H1 (cell line): ENCODE data around the gene IL18RAP. TPM values are rescaled to one million over a fixed set of nuclear protein-coding genes. Genes with fewer than 3 reads are reported as not detected.

Source experiments
- CTCF ChIA-PET: fragments of 300-600 bp; sonication (Branson Sonifier 250); formaldehyde crosslinking; loops from one replicate; lab custom pipeline; 2021; ENCODE audit not compliant: partially characterized antibody; lab: Charles Lee
- POLR2A ChIA-PET: fragments of 300-600 bp; sonication (Branson Sonifier 250); formaldehyde crosslinking; loops from one replicate; lab custom pipeline; 2021; ENCODE audit warnings: inconsistent platforms; ENCODE audit not compliant: partially characterized antibody; lab: Charles Lee
- DNase-seq, 2 experiments: peaks; one replicate each; pipeline versions ENCODE4 v3.0.0 to v3.0.0-alpha.2; 2010 to 2022; ENCODE audit warnings: low spot score in 2 of 2, low read depth in 1 of 2, mixed read lengths in 1 of 2
- FAIRE-seq: peaks from 2 replicates; lab custom pipeline; 2011; peaks lifted over from hg19 to GRCh38; lab: Jason Lieb, UNC
- H2AFZ ChIP-seq: 2 replicates; pipeline ENCODE4 v1.8.1; 2012; ENCODE audit warnings: low read length, inconsistent platforms
- H2AK5ac ChIP-seq: 2 replicates; pipeline ENCODE4 v1.6.1; 2013; ENCODE audit warnings: low read depth, low read length
- H2BK120ac ChIP-seq: replicated peaks from 2 replicates; pipeline ENCODE3; 2013; ENCODE audit warnings: low read depth, low read length, inconsistent platforms
- H2BK12ac ChIP-seq: 2 replicates; pipeline ENCODE4 v1.6.1; 2013; ENCODE audit warnings: low read depth, low read length
- H2BK15ac ChIP-seq: 2 replicates; pipeline ENCODE4 v1.6.1; 2013; ENCODE audit warnings: low read length
- H2BK20ac ChIP-seq: 2 replicates; pipeline ENCODE4 v1.6.1; 2013; ENCODE audit warnings: low read length
- H2BK5ac ChIP-seq: 2 replicates; pipeline ENCODE4 v1.6.1; 2013; ENCODE audit warnings: low read depth, low read length
- H3K14ac ChIP-seq: 2 replicates; pipeline ENCODE4 v1.6.1; 2013; ENCODE audit warnings: inconsistent platforms; ENCODE audit not compliant: insufficient read length
- H3K18ac ChIP-seq: 2 replicates; pipeline ENCODE4 v1.6.1; 2013; ENCODE audit warnings: low read length; ENCODE audit errors: extremely low read depth
- H3K23ac ChIP-seq: 2 replicates; pipeline ENCODE4 v1.6.1; 2013; ENCODE audit warnings: inconsistent platforms; ENCODE audit not compliant: insufficient read length
- H3K23me2 ChIP-seq: 2 replicates; pipeline ENCODE4 v1.6.1; 2013; ENCODE audit warnings: low read depth, low read length
- H3K27ac ChIP-seq: 2 replicates; pipeline ENCODE4 v1.6.1; 2011; ENCODE audit warnings: low read depth, low read length, inconsistent platforms
- H3K27me3 ChIP-seq, 4 experiments: replicated peaks in 1 of 4; 1 replicate in 1 of 4; 2 replicates in 3 of 4; pipeline versions ENCODE4 v1.6.1 to v1.8.1; 2011 to 2013; ENCODE audit warnings: low read length in 3 of 4, mild to moderate bottlenecking in 3 of 4, inconsistent platforms in 2 of 4, mixed read lengths in 2 of 4, moderate library complexity in 1 of 4; ENCODE audit not compliant: control insufficient read depth in 3 of 4, insufficient read depth in 3 of 4; ENCODE audit errors: extremely low read depth in 1 of 4
- H3K36me3 ChIP-seq, 4 experiments: 2 replicates each; pipeline versions ENCODE4 v1.6.1 to v1.8.1; 2011 to 2013; ENCODE audit warnings: mild to moderate bottlenecking in 4 of 4, low read length in 3 of 4, moderate library complexity in 2 of 4, control low read depth in 1 of 4, inconsistent platforms in 1 of 4; ENCODE audit not compliant: insufficient read depth in 4 of 4, control insufficient read depth in 2 of 4
- H3K4ac ChIP-seq: replicated peaks from 2 replicates; pipeline ENCODE3; 2013; ENCODE audit warnings: low read length, low read depth, mixed read lengths, inconsistent platforms; ENCODE audit not compliant: insufficient read length
- H3K4me1 ChIP-seq, 4 experiments: replicated peaks in 1 of 4; 1 replicate in 1 of 4; 2 replicates in 3 of 4; pipeline versions ENCODE4 v1.6.1 to v1.8.1; 2011 to 2013; ENCODE audit warnings: low read length in 3 of 4, inconsistent platforms in 2 of 4, mixed read lengths in 1 of 4; ENCODE audit not compliant: insufficient read depth in 4 of 4, control insufficient read depth in 3 of 4
- H3K4me2 ChIP-seq, 2 experiments: 2 replicates each; pipeline versions ENCODE4 v1.6.1 to v1.8.1; 2011 to 2013; ENCODE audit warnings: low read depth in 2 of 2, low read length in 2 of 2, control low read depth in 1 of 2, inconsistent platforms in 1 of 2, mild to moderate bottlenecking in 1 of 2; ENCODE audit not compliant: insufficient read depth in 1 of 2
- H3K4me3 ChIP-seq, 4 experiments: fragments of 200-600, 300-600 bp in 1 of 4; sonication (generic), shearing (Covaris generic), sonication (Bioruptor Twin) in 1 of 4; 2 replicates each; pipeline versions ENCODE4 v1.5.1 to v1.8.1; 2011 to 2016; ENCODE audit warnings: low read length in 4 of 4, low read depth in 3 of 4, control low read depth in 2 of 4, inconsistent platforms in 2 of 4, mild to moderate bottlenecking in 2 of 4, mixed read lengths in 1 of 4, moderate library complexity in 1 of 4; ENCODE audit not compliant: insufficient read depth in 2 of 4; ENCODE audit errors: extremely low read depth in 1 of 4
- H3K56ac ChIP-seq: replicated peaks from 2 replicates; pipeline ENCODE3; 2013; ENCODE audit warnings: low read depth, mild to moderate bottlenecking, mixed read lengths, low read length, inconsistent platforms; ENCODE audit not compliant: insufficient read length
- H3K79me1 ChIP-seq: 2 replicates; pipeline ENCODE4 v1.6.1; 2013; ENCODE audit warnings: low read depth, low read length, control low read depth
- H3K79me2 ChIP-seq, 2 experiments: 2 replicates each; pipeline versions ENCODE4 v1.6.1 to v1.8.1; 2012 to 2013; ENCODE audit warnings: low read length in 2 of 2, mild to moderate bottlenecking in 2 of 2, inconsistent platforms in 1 of 2; ENCODE audit not compliant: insufficient read depth in 2 of 2, control insufficient read depth in 1 of 2
- H3K9ac ChIP-seq, 4 experiments: replicated peaks in 1 of 4; 1 replicate in 1 of 4; 2 replicates in 3 of 4; pipeline versions ENCODE4 v1.6.1 to v1.8.1; 2011 to 2013; ENCODE audit warnings: low read depth in 3 of 4, low read length in 3 of 4, control low read depth in 2 of 4, mild to moderate bottlenecking in 2 of 4, moderate library complexity in 2 of 4, inconsistent platforms in 1 of 4; ENCODE audit errors: extremely low read depth in 1 of 4
- H3K9me3 ChIP-seq, 2 experiments: 2 replicates each; pipeline versions ENCODE4 v1.6.1 to v1.8.1; 2012 to 2013; ENCODE audit warnings: mild to moderate bottlenecking in 2 of 2, moderate library complexity in 2 of 2, control low read depth in 1 of 2, inconsistent platforms in 1 of 2, low read depth in 1 of 2, low read length in 1 of 2, mixed read lengths in 1 of 2; ENCODE audit not compliant: insufficient read depth in 2 of 2
- H4K20me1 ChIP-seq, 2 experiments: replicated peaks in 1 of 2; 2 replicates each; pipeline versions ENCODE3 to v1.8.1; 2011 to 2013; ENCODE audit warnings: inconsistent platforms in 2 of 2, low read length in 2 of 2, mild to moderate bottlenecking in 1 of 2; ENCODE audit not compliant: insufficient read depth in 2 of 2, control insufficient read depth in 1 of 2
- H4K5ac ChIP-seq: 2 replicates; pipeline ENCODE4 v1.6.1; 2013; ENCODE audit warnings: low read length, low read depth, mixed read lengths, inconsistent platforms; ENCODE audit not compliant: insufficient read length
- H4K8ac ChIP-seq: 2 replicates; pipeline ENCODE4 v1.8.0; 2013; ENCODE audit warnings: mild to moderate bottlenecking, moderate library complexity, low read length, inconsistent platforms; ENCODE audit not compliant: insufficient read depth; ENCODE audit errors: extremely low read depth
- H4K91ac ChIP-seq: replicated peaks from 2 replicates; pipeline ENCODE3; 2013; ENCODE audit warnings: low read length, mixed read lengths, inconsistent platforms; ENCODE audit not compliant: insufficient read length
- CHD1 ChIP-seq: IDR thresholded peaks from 2 replicates; pipeline ENCODE4 v1.6.1; 2012; ENCODE audit warnings: low read depth, low read length, improper control_type of control experiment
- EP300 ChIP-seq, 2 experiments: IDR thresholded peaks; 1 replicate in 1 of 2; 2 replicates in 1 of 2; pipeline ENCODE4 v1.6.1; 2011 to 2012; ENCODE audit warnings: low read depth in 2 of 2, low read length in 2 of 2, mild to moderate bottlenecking in 2 of 2, borderline replicate concordance in 1 of 2, inconsistent platforms in 1 of 2, moderate library complexity in 1 of 2
- MAFK ChIP-seq: IDR thresholded peaks from 2 replicates; pipeline ENCODE4 v1.6.1; 2012; ENCODE audit warnings: low read depth, mild to moderate bottlenecking, improper control_type of control experiment, low read length
- POLR2AphosphoS5 ChIP-seq: IDR thresholded peaks from 2 replicates; pipeline ENCODE4 v1.6.1; 2011; ENCODE audit warnings: low read depth, low read length
- RAD21 ChIP-seq, 2 experiments: IDR thresholded peaks in 1 of 2; conservative IDR thresholded peaks in 1 of 2; 2 replicates each; pipeline ENCODE4 v1.6.1; 2011; ENCODE audit warnings: low read depth in 2 of 2, low read length in 2 of 2, improper control_type of control experiment in 1 of 2, inconsistent platforms in 1 of 2, mild to moderate bottlenecking in 1 of 2, moderate library complexity in 1 of 2
- SIN3A ChIP-seq, 2 experiments: IDR thresholded peaks in 1 of 2; conservative IDR thresholded peaks in 1 of 2; 2 replicates each; pipeline ENCODE4 v1.6.1; 2011 to 2012; ENCODE audit warnings: low read length in 2 of 2, improper control_type of control experiment in 1 of 2, low read depth in 1 of 2, mild to moderate bottlenecking in 1 of 2
- SP4 ChIP-seq: IDR thresholded peaks from 2 replicates; pipeline ENCODE4 v1.6.1; 2012; ENCODE audit warnings: low read length, inconsistent platforms
- WGBS, 2 experiments: shearing (Covaris generic) in 1 of 2; methylation state at CpG; one replicate each; pipeline versions ENCODE4 v1.1.6 to v1.1.7; 2013 to 2015; ENCODE audit warnings: low lambda C conversion rate in 2 of 2, mixed read lengths in 2 of 2, inconsistent platforms in 1 of 2, low coverage in 1 of 2, missing lambda C conversion rate in 1 of 2; ENCODE audit not compliant: insufficient replicate concordance in 2 of 2, insufficient coverage in 1 of 2, insufficient read length in 1 of 2; ENCODE audit errors: extremely low coverage in 1 of 2, missing lambda C conversion rate in 1 of 2; 5-methylcytosine and 5-hydroxymethylcytosine counted together
- polyA plus RNA-seq, 7 experiments: library from polyadenylated mRNA; depleted of rRNA in 3 of 7; stranded (reverse) in 5 of 7; unstranded in 2 of 7; fragments of >200 nt in 5 of 7; fragments of 200-250 nt in 2 of 7; gene quantifications; 1 replicate in 5 of 7; 2 replicates in 1 of 7; 4 replicates in 1 of 7; pipeline versions ENCODE4 v1.2.1 to v1.2.3, GENCODE V29; 2011 to 2013; ENCODE audit warnings: missing spikeins in 2 of 7, mixed read lengths in 2 of 7
- total RNA-seq: library from RNA; stranded (reverse); fragmentation: NEBNext Ultra II Directional; extraction: Animal tissue kit (Norgen Biotek cat#: 25700); gene quantifications from 2 replicates; pipeline ENCODE4 v1.2.1, GENCODE V29; 2021

Gene IL18RAP
- total and polyA plus RNA-seq, 2 of the 8 experiments (the other 6 are each of a cell fraction or from before 2014, with no cell fraction given) = not detected

DNA sequence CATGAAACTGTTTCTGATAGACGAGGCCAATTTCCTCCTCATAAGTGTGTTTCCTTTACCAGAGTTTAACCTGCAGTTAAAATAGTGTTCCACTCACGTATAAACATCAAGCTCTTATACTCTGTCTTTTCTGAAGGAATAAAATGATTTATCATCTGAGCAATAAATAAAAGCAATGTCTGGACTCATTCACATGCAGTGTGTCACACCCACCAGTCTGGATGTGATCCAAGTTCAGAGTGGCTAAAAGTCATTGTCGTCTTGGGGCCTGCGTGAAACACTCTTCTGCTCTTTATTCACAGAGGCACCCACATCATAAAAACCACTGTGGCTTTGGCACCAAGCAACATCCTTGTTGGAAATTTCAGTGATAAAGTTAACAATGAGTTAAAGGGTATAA, 30.5 kb downstream of the IL18RAP start:
- no peaks in the 10 kb centered on the region for H3K27me3 ChIP-seq
- no peak overlapping the region for H3K4me2 ChIP-seq
- no peak overlapping the region for H2BK5ac ChIP-seq
- H4K8ac ChIP-seq = no peak overlapping the region
- H3K14ac ChIP-seq = no peak overlapping the region
- ChIA-PET POLR2A (no interaction called here), CTCF (interaction anchor here (0.9 to 3.5 kb wide), 7 partner anchors 9 to 250 kb away, joined by 3 to 11 read pairs (median 4); partner anchors contain the start of gene SLC9A4)
- no peak overlapping the region for H4K91ac ChIP-seq
- no peak overlapping the region for H3K9ac ChIP-seq
- WGBS, 2 experiments = 95% methylated on average over 4 of the region's 4 CpGs; no CpG with 5 or more reads in 1 of the 2 experiments
- H3K23me2 ChIP-seq = no peaks in the 10 kb centered on the region
- H3K4me1 ChIP-seq = no peaks in the 10 kb centered on the region
- no peaks in the 10 kb centered on the region for H3K36me3 ChIP-seq
- TF ChIP-seq EP300 (IDR thresholded peaks at IDR 0.05; ENCODE audit: borderline replicate concordance in 1 of 2, low read depth in 2 of 2, low read length in 2 of 2) (no peak), SP4 (no peak), RAD21 (IDR thresholded peaks at IDR 0.05 in 1 of 2, conservative IDR thresholded peaks at IDR 0.05 in 1 of 2; ENCODE audit: low read depth in 2 of 2, low read length in 2 of 2) (no peak), MAFK (no peak), SIN3A (conservative IDR thresholded peaks at IDR 0.05 in 1 of 2, IDR thresholded peaks at IDR 0.05 in 1 of 2; ENCODE audit: low read depth in 1 of 2, low read length in 2 of 2) (no peak), POLR2AphosphoS5 (no peak), CHD1 (no peak)
- no peak overlapping the region for H2BK20ac ChIP-seq
- no peak overlapping the region for H2BK15ac ChIP-seq
- FAIRE-seq (no peak), DNase-seq (no peak)
- H3K9me3 ChIP-seq = no peaks in the 10 kb centered on the region
- no peak overlapping the region for H3K56ac ChIP-seq
- H2AK5ac ChIP-seq = no peak overlapping the region
- H3K23ac ChIP-seq = no peak overlapping the region
- no peak overlapping the region for H3K18ac ChIP-seq
- no peaks in the 10 kb centered on the region for H4K20me1 ChIP-seq
- H3K79me2 ChIP-seq = no peaks in the 10 kb centered on the region
- no peaks in the 10 kb centered on the region for H3K79me1 ChIP-seq
- no peak overlapping the region for H3K27ac ChIP-seq
- H2AFZ ChIP-seq = no peak overlapping the region
- no peak overlapping the region for H3K4me3 ChIP-seq
- no peak overlapping the region for H3K4ac ChIP-seq
- no peak overlapping the region for H2BK12ac ChIP-seq
- no peak overlapping the region for H4K5ac ChIP-seq
- no peak overlapping the region for H2BK120ac ChIP-seq
